Calu3 (cell line): ENCODE results near the gene ADRA2A. TPM values are rescaled to one million over a fixed set of nuclear protein-coding genes. Genes with fewer than 3 reads are reported as not detected.

ENCODE experiments used
- BruUV-seq: library from RNA; stranded (reverse); fragments of 400-500 nt; replicated peaks from 2 replicates; lab custom pipeline; 2021; lab: Mats Ljungman, UMichigan
- CTCF ChIA-PET: fragments of 300-600 bp; sonication (Branson Sonifier 250); formaldehyde crosslinking; loops from one replicate; lab custom pipeline; 2022; ENCODE audit warnings: antibody characterized with exemption; lab: Charles Lee
- DNase-seq: peaks from one replicate; pipeline ENCODE4 v3.0.0; 2022
- H3K27ac Mint-ChIP-seq: one replicate; pipeline ENCODE4 v1.8.0; 2022; ENCODE audit warnings: mixed read lengths; ENCODE audit not compliant: unreplicated experiment
- H3K27me3 Mint-ChIP-seq: one replicate; pipeline ENCODE4 v1.8.0; 2022; ENCODE audit warnings: mixed read lengths; ENCODE audit not compliant: unreplicated experiment
- H3K36me3 Mint-ChIP-seq: one replicate; pipeline ENCODE4 v1.8.0; 2022; ENCODE audit warnings: mild to moderate bottlenecking, moderate library complexity, mixed read lengths; ENCODE audit not compliant: insufficient read depth, unreplicated experiment
- H3K4me1 Mint-ChIP-seq: one replicate; pipeline ENCODE4 v1.8.0; 2022; ENCODE audit warnings: mild to moderate bottlenecking, low read depth, mixed read lengths; ENCODE audit not compliant: unreplicated experiment
- H3K4me3 Mint-ChIP-seq: one replicate; pipeline ENCODE4 v1.8.0; 2022; ENCODE audit warnings: mild to moderate bottlenecking, low read depth, moderate library complexity, mixed read lengths; ENCODE audit not compliant: unreplicated experiment
- H3K9me3 Mint-ChIP-seq: one replicate; pipeline ENCODE4 v1.8.0; 2022; ENCODE audit warnings: low read depth, mixed read lengths; ENCODE audit not compliant: unreplicated experiment
- CTCF ChIP-seq: fragments of 200-600 bp; IDR thresholded peaks from one replicate; pipeline ENCODE4 v1.8.0; 2022; ENCODE audit warnings: antibody characterized with exemption; ENCODE audit not compliant: unreplicated experiment
- intact Hi-C: fragments of 100-400 bp; cut with micrococcal nuclease; formaldehyde crosslinking; loops from one replicate; pipeline ENCODE4 v1.10.0; 2022; ENCODE audit not compliant: unreplicated experiment
- total RNA-seq: library from RNA; stranded (reverse); gene quantifications from 2 replicates; pipeline ENCODE4 v1.2.3, GENCODE V29; 2022

ADRA2A gene
- total RNA-seq, 1 experiment from 2014 or later = 5.4 TPM

GRCh38 chr10:111116211-111116610 is 39.4 kb downstream of the ADRA2A start:
- no peak for DNase-seq
- CTCF ChIA-PET = no interaction called here
- Mint-ChIP-seq H3K27me3 (peaks cover 17% of the 10 kb centered on the region), H3K36me3 (no peaks in the 10 kb centered on the region), H3K4me3 (no peak overlapping the region), H3K4me1 (peaks cover 9% of the 10 kb centered on the region), H3K27ac (no peak overlapping the region), H3K9me3 (no peaks in the 10 kb centered on the region)
- BruUV-seq = no TSS peak
- intact Hi-C loops = no loop called here
- TF ChIP-seq CTCF = no peak

GRCh38 chr10:111116762-111117445 is 40.1 kb downstream of the ADRA2A start:
- DNase-seq = no peak
- H3K27ac Mint-ChIP-seq = no peak overlapping the region
- BruUV-seq = no TSS peak
- no peak for TF ChIP-seq CTCF
- H3K4me1 Mint-ChIP-seq = peaks cover 9% of the 10 kb centered on the region
- H3K9me3 Mint-ChIP-seq = no peaks in the 10 kb centered on the region
- no peaks in the 10 kb centered on the region for H3K36me3 Mint-ChIP-seq
- H3K4me3 Mint-ChIP-seq = no peak overlapping the region
- peaks cover 17% of the 10 kb centered on the region for H3K27me3 Mint-ChIP-seq
- intact Hi-C loops = no loop called here
- CTCF ChIA-PET = no interaction called here

- no peak for TF ChIP-seq CTCF
- DNase-seq = no peak
- Mint-ChIP-seq H3K9me3 (no peaks in the 10 kb centered on the region), H3K36me3 (no peaks in the 10 kb centered on the region), H3K27ac (no peak overlapping the region), H3K4me1 (peaks cover 9% of the 10 kb centered on the region), H3K27me3 (peaks cover 17% of the 10 kb centered on the region), H3K4me3 (no peak overlapping the region)
- CTCF ChIA-PET = no interaction called here
- intact Hi-C loops = no loop called here
- BruUV-seq = no TSS peak
These were observed 40.9 kb downstream of the ADRA2A start for GRCh38 chr10:111117528-111118277.

- peaks cover 9% of the 10 kb centered on the region for H3K4me1 Mint-ChIP-seq
- no peak for DNase-seq
- BruUV-seq = no TSS peak
- intact Hi-C loops = no loop called here
- H3K9me3 Mint-ChIP-seq = no peaks in the 10 kb centered on the region
- H3K27ac Mint-ChIP-seq = no peak overlapping the region
- peaks cover 17% of the 10 kb centered on the region for H3K27me3 Mint-ChIP-seq
- no peaks in the 10 kb centered on the region for H3K36me3 Mint-ChIP-seq
- CTCF ChIA-PET = no interaction called here
- no peak overlapping the region for H3K4me3 Mint-ChIP-seq
- no peak for TF ChIP-seq CTCF
These were observed 41.9 kb downstream of the ADRA2A start for GRCh38 chr10:111118758-111119157.
